GM21528 (cell line): ENCODE data around the gene CHCHD6.

Experiments used
- ATAC-seq: cut with Tn5 transposase; IDR thresholded peaks from one replicate; pipeline ENCODE4 v1.9.1; 2021; ENCODE audit warnings: mild to moderate bottlenecking, moderate library complexity; ENCODE audit not compliant: unreplicated experiment, low FRiP score

The CHCHD6 gene

DNA sequence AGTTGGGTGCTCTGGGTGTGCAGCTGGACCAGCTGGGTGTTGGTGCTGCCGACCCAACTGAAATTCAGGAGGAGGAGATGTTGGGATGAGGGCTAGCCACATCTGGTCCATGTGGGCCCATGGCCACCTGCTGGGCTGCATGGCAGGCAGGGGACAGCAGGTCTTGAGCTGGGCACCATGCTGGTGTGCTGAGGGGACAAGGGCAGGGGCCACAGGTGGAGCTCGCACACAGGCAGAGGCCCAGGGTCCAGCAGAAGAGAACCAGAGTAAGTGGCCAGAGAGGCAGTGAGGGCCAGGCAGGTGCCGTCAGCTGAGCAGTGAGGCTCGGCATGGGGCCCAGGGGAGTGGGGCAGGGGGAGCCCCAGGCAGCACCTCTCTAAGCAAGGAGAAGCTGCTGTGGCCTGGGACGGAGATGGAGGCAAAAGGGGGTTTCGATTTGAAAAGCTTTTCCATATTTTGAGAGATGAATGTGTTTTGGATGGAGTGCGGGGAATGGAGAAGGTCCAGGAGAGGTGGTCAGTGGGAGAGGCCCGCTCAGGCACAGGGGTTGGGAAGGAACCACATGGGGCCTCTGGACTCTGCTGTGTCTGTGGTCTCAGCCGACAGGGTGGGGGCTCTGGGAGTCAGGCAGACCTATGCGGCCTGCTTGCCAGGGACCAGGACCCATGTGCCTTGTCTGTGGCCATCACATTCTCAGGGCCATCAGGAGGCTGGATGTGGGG, 248.4 kb downstream of the CHCHD6 start:
- ATAC-seq, result no peak

- no peak for ATAC-seq
These were observed 249.1 kb downstream of the CHCHD6 start for GRCh38 chr3:126952983-126953660.

DNA sequence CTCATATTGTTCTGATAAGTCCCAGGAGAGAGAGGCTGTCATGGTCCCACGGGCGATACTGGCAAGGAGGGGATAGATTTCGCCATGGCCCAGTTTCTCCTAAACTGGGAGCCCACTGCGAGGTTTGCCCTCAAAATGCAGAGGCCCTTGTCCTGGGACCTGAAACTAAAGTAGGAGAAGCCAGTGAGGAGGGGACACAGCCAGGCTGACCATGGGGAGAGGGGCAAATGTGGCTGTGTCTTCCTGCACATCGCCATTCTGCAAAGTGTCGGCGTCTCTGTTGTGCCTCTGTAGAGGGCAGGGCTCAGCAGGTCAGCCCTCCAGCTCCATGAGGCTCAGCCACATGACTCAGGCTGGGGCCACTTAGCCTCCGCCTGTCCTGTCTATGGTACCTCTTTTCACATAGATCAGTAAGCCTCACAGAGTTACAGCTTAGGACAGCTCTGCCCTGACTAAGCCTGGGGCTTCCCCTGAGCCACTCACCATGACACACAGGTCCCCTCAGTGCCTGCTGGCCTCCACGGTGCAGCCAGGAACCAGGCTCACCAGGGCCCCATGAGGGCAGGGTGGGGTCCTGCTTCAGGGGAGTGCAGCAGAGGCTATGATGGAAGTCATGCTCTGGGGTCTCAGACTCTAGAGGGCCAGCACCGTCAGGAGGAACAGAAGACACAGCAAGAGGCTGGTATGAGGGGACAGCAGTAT, 250.3 kb downstream of the CHCHD6 start:
- ATAC-seq, result peak; percentile 51

DNA sequence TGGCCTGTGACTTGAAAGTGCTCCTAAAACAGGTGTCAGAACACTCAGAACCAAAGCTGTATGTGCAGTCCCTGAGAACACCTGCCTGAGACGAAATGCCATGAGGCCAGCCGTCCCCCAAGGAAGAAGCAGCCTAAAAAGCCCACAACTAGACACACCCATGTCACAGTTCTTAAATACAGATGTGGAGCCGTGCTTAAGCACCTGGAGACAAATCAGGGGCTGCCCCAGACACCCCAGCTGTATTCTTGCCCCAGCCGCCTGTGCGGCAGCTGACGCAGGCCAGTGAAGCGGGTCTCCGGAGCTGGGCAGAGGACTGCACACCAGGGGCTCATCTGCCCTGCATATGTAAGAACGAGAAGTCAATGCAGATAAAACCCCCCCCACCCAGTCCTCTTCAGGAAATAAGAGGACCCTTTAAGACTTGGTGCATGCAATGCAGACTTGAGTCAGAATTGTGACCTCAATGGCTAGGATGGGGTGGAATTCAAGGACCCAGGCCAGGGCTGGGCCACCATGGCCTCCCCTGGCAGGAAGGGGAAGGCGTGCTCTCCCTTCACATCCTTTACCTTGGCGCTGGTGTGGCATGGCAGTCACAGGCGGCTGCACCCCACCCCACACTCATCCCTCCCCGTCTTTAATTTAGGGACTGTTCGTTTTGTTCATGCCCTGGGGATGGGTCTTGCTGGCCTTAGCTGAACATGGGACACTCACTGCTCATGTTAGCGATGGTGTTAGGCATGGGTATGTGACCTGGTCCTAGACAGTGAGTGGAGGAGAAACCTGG, 251.2 kb downstream of the CHCHD6 start:
- ATAC-seq, result peak; percentile 59

- ATAC-seq, result no peak
These were observed 252.3 kb downstream of the CHCHD6 start for GRCh38 chr3:126956361-126956760.

DNA sequence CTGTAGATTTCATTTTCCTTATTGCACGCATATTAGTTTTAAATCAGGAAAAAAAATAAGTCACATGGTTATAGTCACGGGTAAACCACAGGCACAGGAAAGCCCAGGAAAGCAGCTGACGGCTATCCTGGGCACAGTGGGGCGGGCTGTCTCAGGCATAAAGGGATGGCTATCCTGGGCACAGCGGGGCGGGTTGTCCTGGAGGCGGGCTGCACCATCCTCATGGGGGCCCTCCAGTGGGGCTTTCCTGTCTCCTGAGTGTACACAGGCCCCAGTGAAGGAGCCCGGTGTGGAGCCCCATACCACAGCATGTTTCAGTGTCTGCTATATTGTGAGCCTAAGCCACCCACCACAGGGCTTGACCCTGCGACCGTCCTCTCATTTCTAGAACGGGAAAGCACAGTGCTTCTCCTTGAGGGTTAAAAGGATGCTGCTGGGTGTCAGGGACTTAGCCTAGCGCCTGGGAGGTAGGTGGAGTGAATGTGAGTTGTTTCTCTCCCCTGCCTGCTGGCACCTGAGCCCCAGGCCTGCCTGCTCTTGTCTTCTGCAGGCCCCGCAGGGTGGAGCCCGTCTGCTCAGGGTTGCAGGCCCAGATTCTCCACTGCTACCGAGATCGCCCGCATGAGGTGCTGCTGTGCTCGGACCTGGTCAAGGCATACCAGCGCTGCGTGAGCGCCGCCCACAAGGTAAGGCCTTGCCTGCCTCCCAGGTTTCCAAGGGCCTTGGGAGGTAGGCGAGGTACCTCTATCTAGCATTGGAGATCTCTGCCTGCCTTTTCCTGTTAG, 253.0 kb downstream of the CHCHD6 start:
- no peak for ATAC-seq

DNA sequence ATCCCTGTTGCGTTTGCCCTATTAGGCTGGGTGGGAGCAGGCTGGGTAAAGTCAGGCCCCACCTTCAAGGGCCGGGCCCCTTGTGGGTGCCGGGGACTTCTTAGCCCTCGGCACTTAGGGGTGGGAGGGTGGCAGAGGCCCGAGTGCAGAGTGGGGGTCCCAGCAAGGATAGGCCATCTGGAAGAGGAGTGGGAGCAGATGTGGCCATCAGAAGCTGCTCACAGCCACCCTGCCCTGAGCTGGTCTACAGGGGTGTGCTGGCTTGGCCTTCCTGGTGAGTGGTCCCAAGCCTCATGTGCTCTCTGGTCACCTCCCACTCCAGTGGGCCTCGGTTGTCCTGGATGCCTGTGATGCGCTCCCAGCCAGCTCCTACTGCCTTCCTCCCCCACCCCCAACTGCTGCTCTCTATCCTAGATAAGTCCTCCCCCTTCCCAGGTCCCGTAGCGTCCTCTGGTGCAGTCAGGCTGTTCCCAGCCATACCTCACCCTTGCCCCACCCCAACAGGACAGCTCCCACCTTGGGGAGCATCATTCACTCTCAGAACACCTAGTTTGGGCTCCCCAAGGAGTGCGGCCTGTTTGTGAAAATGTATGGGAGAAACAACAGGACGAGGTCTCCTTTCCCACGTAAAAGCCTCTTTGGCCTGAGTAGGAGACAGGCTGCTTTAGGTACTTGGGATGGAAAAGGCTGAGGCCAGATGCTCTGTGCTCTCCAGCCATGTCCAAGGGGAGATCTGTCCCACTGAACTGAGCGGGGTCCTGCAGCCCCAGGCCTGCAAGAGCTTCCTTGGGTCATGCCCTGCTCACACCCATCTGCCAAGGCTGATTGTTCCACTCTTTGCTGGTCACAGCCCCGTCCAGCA, 254.0 kb downstream of the CHCHD6 start:
- no peak for ATAC-seq

GRCh38 chr3:126958638-126959085, 254.6 kb downstream of the CHCHD6 start:
- no peak for ATAC-seq

DNA sequence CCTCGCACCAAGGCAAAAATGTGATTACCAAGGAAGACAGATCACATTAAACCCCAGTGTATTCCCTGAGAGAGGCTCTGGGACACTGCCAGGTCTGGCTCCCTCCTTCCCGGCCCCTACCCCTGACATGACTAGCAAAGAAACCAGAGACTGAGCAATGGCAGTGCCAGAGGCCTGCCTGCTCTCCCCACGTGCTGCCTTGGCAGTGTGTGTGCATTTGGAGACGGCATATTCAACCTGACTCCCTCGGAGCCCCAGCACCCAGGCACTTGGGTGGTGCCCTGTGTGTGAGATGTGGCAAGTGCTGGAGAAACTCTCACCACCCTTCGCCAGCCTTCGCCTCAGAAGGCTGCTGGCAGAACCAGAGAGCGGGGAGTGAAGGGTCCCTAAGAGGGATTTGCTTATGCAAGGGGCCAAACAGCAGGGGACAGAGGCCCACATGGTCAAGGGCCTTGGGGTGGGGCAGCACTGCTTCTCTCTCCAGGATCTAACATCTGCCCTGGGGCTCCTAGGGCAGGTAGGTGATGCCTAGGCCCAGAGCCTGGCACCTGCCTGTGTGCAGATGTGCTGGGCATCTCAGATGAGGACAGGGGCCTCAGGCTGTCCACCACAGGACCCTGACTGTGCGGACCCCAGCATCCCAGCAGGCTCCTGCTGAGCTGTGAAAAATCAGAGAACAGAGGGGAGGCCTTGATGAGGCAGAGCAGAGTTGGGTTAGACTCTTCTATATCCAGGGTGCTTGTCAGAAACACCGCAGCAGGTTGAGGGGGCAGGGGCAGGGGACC, 255.3 kb downstream of the CHCHD6 start:
- ATAC-seq, result no peak

DNA sequence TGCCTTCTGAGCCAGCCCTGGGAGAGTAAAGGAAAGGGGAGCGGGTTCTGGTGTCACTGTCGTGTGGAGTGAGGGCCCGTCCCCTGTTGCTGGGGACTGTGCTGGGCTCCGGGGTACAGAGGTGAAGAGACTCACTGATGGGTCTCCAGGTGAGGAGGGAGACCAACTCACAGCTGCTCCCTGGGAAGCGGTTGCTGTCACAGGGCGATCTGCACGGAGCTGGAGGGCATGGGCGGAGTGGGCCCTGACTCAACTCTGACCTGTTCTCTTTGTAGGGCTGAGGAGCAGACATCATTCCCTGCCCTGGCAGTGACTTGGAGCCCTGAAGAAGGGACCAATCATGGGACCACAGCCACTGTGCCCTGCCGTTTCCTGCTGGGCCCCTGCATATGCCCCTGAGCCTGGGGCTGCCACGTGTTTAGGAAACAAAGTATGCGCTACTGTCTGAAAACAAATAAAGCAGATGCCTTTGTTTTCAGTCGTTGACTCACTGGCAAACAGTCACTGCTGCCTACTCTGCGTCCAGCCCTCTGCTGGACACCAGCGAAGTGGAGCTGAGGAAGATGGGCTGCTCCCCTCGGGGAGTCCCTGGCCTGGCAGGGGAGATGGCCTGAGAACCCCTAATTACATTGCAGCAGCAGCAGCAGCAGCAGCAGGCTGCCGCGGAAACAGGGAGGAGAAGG, 256.0 kb downstream of the CHCHD6 start:
- no peak for ATAC-seq

GRCh38 chr3:126960604-126960995, 256.6 kb downstream of the CHCHD6 start:
- ATAC-seq, result no peak

DNA sequence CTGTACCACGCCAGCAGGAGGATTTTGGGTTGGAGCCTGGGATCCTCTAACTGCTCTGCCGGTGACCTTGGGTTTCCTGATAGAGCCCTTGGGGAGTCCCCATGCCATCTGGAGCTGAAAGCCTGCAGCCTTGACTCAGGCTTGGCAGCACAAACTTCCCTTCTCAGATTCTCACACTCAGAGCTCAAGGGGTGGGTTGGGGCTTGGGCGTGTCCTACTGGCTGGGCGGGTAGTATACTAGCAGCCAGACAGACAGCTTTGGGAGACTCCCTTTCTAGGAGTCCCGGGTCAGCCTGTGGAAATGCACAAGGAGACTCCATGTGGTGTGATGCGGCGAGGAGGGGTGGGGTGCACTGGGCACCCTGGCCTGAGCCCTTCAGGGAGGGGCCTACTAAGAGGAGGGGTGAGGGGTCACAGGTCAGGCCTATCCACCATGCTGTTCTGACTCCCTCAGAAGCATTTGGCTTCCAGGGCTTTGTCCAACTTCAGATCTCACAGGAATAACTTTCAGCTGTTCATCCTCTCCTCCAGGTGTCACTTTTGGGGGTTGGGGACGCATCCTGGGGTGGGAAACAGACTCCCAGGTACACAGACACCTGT, 257.3 kb downstream of the CHCHD6 start:
- no peak for ATAC-seq

DNA sequence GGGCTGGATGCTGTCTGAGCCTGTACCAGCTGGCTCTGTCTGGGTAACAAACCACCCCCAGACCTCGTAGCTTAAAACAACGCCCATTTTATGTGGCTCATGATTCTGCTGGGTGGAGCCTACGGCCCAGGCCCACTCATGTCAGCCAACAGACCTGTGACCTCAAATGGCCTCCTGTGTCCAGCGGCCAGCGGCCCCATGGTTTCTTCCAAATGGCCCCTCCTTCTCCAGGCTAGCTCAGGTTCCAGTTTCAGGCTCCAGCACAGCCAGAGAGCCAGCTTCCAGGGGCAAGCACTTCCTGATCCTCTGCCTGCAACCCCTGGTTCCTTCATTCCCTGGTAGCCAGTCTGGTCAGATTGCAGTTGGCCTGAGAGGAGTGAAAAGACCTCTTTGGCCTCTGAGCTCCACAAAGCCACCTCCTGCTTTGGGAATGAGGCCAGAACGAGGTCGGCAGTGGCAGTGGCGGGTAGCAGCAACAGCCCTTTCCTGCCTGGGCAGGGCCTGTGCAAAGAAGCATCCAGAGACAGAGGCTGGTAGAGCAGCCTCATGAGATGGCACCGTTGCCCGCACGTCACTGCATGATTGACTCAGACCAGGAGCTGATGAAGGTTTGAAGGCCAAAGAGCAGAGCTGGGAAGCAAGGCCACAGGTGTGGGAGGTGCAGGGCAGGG, 257.9 kb downstream of the CHCHD6 start:
- no peak for ATAC-seq

DNA sequence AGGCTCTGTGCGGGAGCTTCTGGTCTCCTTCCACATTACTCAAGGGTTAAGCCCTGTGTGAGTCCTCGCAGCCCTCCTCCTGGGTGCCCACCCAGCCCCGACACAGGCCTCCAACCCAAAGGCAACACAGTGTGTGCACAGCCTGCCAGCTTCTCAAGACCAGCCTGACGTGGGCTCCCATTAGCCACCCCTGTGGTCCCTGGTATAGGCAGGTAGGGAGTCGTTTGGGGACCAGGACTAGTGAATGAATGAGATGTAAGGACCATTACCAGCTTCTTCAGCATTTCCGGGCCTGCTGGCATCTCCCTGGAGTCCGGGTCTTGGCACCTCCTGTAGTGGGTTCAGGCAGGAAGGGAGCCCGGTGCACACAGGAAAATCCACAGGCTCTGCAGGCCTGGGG, 258.7 kb downstream of the CHCHD6 start:
- no peak for ATAC-seq

DNA sequence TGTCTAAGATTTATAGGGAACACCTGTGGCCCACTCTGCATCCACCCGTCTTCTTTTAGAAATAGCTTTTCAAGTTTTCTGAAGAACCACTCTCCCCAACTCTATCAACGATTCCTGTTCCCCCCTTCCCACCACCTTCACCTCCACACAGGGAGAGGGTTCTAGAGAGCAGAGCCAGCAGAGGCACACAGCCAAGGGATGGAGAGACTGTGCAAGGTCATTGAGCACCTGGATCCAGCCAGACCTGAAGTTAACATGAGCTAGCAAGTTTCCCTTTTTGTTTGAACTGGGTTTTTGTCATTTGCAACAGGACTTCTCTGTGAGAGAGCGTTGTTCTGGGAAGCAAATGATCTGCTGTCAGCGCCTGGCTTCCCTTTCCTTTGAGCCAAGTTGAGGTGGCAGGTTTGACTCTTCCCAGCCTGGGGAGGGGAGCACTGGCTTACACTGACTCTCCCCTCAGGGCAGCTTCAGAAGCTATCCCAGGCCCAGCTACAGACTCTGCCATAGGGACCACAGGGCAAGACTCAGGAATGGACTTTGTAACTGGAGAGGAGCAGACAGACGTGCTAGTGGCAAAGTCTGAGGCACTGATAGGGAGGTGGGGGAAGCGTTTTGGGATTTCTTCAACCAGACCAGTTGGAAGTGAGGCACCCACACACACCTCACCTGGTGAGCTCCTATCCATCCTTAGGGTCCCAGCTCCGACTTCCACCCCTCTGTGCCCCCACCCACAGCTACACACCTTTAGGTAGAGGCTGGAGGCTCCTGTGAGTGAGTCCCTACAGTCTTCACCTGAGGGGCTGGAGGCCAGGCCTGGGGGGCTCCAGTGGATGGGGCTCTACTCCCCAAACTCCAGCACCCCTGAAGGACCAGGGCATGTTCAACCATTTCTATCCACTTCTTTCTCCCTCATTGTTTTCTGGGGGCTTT, 259.5 kb downstream of the CHCHD6 start:
- ATAC-seq, result no peak

- no peak for ATAC-seq
These were observed 260.2 kb downstream of the CHCHD6 start for GRCh38 chr3:126964261-126964660.
